Testis (tissue), 3 donors: ENCODE measurements around the gene MYBBP1A. TPM values are rescaled to one million over a fixed set of nuclear protein-coding genes. Genes with fewer than 3 reads are reported as not detected.

Source experiments
- DNase-seq: peaks from one replicate; pipeline ENCODE4 v3.0.0-alpha.2; 2019
- H3K27ac ChIP-seq, 2 donors: fragments of 200-600 bp; sonication (generic); one replicate each; pipeline ENCODE4 v1.5.1; 2019
- H3K27me3 ChIP-seq: fragments of 200-600 bp; sonication (generic); one replicate; pipeline ENCODE4 v1.5.1; 2019
- H3K36me3 ChIP-seq: fragments of 200-600 bp; sonication (generic); one replicate; pipeline ENCODE4 v1.5.1; 2017; ENCODE audit warnings: low read depth; ENCODE audit errors: missing control alignments
- H3K4me1 ChIP-seq: fragments of 200-600 bp; sonication (generic); one replicate; pipeline ENCODE4 v1.5.1; 2019
- H3K4me3 ChIP-seq, 2 donors: fragments of 200-600 bp; sonication (generic); one replicate each; pipeline ENCODE4 v1.5.1; 2017 to 2019
- H3K9me3 ChIP-seq: fragments of 200-600 bp; sonication (generic); one replicate; pipeline ENCODE4 v1.5.1; 2017
- POLR2A ChIP-seq: fragments of 450-650 bp; IDR thresholded peaks from one replicate; pipeline ENCODE4 v1.6.1; 2017; ENCODE audit warnings: antibody characterized with exemption, mild to moderate bottlenecking, moderate library complexity
- WGBS, 2 donors: methylation state at CpG; one replicate each; pipeline ENCODE4 v1.1.5; 2018; 5-methylcytosine and 5-hydroxymethylcytosine counted together
- intact Hi-C: fragments of 100-400 bp; cut with DNase I; formaldehyde crosslinking; loops from one replicate; pipeline ENCODE4 v1.15.1; 2023; ENCODE audit warnings: low total_unique reads
- polyA plus RNA-seq: library from polyadenylated mRNA; stranded (reverse); fragments of 350-450 nt; fragmentation: Illumina TruSeq; extraction: RNeasy Lipid Tissue Mini Kit (QIAGEN cat#74804); gene quantifications from one replicate; pipeline ENCODE4 v1.2.3, GENCODE V29; 2014; ENCODE audit warnings: low read depth, low replicate concordance; ENCODE audit not compliant: insufficient read depth
- total RNA-seq, 2 donors: library from RNA; depleted of rRNA; stranded (reverse); fragments of >200 nt; gene quantifications; one replicate each; pipeline ENCODE4 v1.2.3, GENCODE V29; 2016
- TF ChIP-seq, protein P1 (sequence below), 3 experiments: fragments of 450-650 bp in 2 of 3; fragments of 200-600 bp in 1 of 3; sonication (generic) in 1 of 3; IDR thresholded peaks; one replicate each; pipeline ENCODE4 v1.5.1; 2016 to 2019; ENCODE audit warnings: antibody characterized with exemption in 3 of 3, mild to moderate bottlenecking in 2 of 3, moderate library complexity in 1 of 3

The MYBBP1A gene
- total and polyA plus RNA-seq, 3 donors from 2014 or later: 32.9 to 78.9 (median 74.1) TPM

DNA sequence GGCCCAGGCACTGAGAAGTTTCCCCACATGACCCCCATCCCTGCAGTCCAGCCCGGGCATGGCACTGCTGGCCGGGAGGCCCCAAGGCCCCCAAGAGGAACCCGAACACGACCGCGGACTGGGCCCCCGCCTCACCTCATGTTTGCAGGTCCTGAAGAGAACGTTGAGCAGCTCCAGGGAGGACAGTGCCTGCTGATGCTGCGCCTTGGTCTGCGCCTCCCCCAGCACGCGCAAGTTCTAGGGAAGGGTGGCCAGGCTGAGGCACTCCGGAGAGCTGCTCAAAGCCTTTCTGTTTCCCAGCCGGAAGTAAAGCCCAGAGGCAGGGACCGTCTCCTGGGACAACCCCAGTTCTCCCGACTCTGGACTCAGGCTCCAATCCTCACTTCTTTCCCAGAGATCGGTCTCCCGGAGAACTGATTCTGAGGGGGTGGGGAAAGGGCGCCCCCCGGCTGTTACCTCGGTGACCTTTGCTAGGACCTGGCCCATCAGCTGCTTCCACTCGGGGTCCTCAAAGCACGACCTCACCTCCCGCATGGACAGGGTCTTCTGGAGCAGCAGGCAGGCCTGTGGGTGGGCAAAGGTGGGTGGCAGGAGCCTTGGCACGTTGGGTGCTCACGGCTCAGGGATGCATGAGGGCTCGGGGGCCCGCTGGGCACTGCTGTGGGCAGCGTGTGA is 13.7 kb downstream of the MYBBP1A start:
- H3K27me3 ChIP-seq: no peaks in the 10 kb centered on the region
- no peak overlapping the region for H3K27ac ChIP-seq
- DNase-seq: no peak
- H3K4me1 ChIP-seq: peaks cover 26% of the 10 kb centered on the region
- H3K4me3 ChIP-seq: no peak overlapping the region
- no peaks in the 10 kb centered on the region for H3K36me3 ChIP-seq
- TF ChIP-seq, protein P1, sequence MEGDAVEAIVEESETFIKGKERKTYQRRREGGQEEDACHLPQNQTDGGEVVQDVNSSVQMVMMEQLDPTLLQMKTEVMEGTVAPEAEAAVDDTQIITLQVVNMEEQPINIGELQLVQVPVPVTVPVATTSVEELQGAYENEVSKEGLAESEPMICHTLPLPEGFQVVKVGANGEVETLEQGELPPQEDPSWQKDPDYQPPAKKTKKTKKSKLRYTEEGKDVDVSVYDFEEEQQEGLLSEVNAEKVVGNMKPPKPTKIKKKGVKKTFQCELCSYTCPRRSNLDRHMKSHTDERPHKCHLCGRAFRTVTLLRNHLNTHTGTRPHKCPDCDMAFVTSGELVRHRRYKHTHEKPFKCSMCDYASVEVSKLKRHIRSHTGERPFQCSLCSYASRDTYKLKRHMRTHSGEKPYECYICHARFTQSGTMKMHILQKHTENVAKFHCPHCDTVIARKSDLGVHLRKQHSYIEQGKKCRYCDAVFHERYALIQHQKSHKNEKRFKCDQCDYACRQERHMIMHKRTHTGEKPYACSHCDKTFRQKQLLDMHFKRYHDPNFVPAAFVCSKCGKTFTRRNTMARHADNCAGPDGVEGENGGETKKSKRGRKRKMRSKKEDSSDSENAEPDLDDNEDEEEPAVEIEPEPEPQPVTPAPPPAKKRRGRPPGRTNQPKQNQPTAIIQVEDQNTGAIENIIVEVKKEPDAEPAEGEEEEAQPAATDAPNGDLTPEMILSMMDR (IDR thresholded peaks at IDR 0.05): no peak
- TF ChIP-seq POLR2A: no peak
- H3K9me3 ChIP-seq: no peaks in the 10 kb centered on the region
- 82 to 89% methylated on average over 13 to 29 of the region's 29 CpGs for WGBS, 2 donors
- intact Hi-C loops: no loop called here

DNA sequence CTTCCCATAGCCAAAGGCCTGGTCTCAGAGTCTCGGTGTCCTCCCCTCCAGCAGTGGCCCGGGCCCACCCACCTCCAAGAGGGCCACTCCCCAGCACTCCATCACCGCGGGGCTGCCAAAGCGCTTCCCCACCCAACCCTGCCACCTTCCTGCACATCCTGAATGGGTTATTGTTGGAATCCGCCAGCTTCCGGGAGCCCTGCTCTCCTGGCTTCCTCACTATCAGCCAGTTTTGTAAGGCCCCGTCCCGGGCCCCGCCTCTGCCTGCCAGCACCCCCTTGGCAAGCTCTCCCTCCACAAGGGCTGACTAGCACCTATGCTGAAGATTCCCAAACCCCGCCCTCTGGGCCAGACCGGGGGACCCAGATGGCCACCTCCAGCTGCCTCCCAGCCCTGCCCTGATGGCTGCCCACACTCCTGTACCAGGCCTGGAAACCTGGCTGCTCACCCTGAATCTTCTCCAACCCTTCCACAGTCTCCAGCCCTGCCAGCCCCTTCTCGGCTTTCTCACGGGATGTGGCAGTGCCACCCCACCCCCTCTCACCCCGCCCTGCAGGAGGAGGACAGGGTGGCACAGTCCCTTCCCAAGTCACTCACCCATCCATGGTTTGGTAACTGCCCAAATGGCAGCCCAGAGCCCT is 14.4 kb downstream of the MYBBP1A start:
- no peaks in the 10 kb centered on the region for H3K36me3 ChIP-seq
- WGBS, 2 donors: 75 to 86% methylated on average over 13 to 15 of the region's 15 CpGs
- no peak overlapping the region for H3K4me3 ChIP-seq
- peaks cover 32% of the 10 kb centered on the region for H3K4me1 ChIP-seq
- DNase-seq: no peak
- H3K9me3 ChIP-seq: no peaks in the 10 kb centered on the region
- intact Hi-C loops: no loop called here
- TF ChIP-seq POLR2A: no peak
- TF ChIP-seq, protein P1 (IDR thresholded peaks at IDR 0.05): no peak
- H3K27me3 ChIP-seq: no peaks in the 10 kb centered on the region
- H3K27ac ChIP-seq: no peak overlapping the region

DNA sequence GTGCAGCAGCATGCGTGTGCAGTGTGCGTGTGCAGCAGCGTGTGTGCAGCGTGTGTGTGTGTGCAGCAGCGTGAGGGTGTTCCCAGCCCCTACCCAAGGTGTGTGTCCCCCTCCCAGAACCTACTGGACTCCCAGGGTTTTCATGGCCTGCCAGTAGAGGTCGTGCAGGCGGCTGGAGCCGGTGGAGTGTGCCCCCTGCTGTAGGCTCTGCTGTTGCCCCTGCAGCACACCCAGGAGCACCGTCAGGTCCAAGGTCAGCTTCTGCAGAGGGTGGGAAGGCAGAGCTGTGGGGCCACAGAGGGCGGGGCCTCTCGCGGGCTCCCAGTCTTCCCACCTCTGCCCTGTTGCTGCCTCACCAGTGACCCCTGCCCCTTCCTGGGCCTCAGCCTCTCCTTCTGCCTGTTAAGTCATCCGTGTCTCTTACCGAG is 14.9 kb downstream of the MYBBP1A start:
- no peak overlapping the region for H3K4me3 ChIP-seq
- WGBS, 2 donors: 80 to 82% methylated on average over 8 to 14 of the region's 14 CpGs
- peaks cover 32% of the 10 kb centered on the region for H3K4me1 ChIP-seq
- intact Hi-C loops: no loop called here
- H3K27me3 ChIP-seq: no peaks in the 10 kb centered on the region
- H3K36me3 ChIP-seq: no peaks in the 10 kb centered on the region
- DNase-seq: no peak
- TF ChIP-seq POLR2A: no peak
- TF ChIP-seq, protein P1 (IDR thresholded peaks at IDR 0.05): no peak
- no peaks in the 10 kb centered on the region for H3K9me3 ChIP-seq
- no peak overlapping the region for H3K27ac ChIP-seq

DNA sequence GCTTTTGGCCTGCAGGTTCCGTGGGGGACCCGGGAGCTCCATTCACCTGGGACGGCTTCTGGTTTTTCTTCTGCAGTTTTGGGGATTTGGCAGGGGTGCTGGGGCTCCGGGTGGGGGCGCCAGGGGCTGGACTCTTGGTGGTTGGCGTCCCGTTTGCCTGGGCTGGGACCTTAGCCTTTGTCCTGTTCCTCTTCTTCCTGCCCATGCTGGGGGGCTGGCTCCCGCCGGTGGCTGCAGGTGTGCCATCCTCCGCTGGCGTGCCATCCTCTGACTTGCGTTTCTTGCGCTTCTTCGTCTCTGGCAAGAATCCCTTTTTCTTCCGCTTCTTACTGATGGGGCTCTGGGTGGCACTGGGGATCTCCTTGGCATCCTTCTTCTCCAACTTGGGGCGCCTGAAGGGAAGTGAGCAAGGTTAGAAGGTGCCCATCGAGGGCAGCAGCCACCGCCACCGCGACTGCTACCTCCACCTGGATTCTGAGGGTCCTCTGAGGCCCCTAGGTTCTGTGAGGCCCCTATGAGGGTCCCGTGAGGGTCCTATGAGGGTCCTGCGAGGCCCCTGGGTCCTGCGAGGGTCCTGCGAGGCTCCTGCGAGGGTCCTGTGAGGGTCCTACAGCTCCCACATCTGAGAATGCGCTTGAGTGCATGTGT is 15.5 kb downstream of the MYBBP1A start:
- H3K4me3 ChIP-seq: no peak overlapping the region
- H3K27me3 ChIP-seq: no peaks in the 10 kb centered on the region
- peaks cover 31% of the 10 kb centered on the region for H3K4me1 ChIP-seq
- intact Hi-C loops: no loop called here
- H3K27ac ChIP-seq: no peak overlapping the region
- H3K9me3 ChIP-seq: no peaks in the 10 kb centered on the region
- H3K36me3 ChIP-seq: no peaks in the 10 kb centered on the region
- 87 to 95% methylated on average over 20 to 26 of the region's 26 CpGs for WGBS, 2 donors
- DNase-seq: no peak
- TF ChIP-seq POLR2A: no peak
- TF ChIP-seq, protein P1 (IDR thresholded peaks at IDR 0.05): no peak
